HL-60/S4 (cell line): Measurements from ENCODE around the gene RNASE8.

Experiments
- in situ Hi-C: fragments of 300-500 bp; cut with MboI; formaldehyde crosslinking; loops from 2 replicates; pipeline ENCODE4 v1.14.3; 2022; ENCODE audit warnings: low sequenced_read_pairs

The RNASE8 gene

DNA sequence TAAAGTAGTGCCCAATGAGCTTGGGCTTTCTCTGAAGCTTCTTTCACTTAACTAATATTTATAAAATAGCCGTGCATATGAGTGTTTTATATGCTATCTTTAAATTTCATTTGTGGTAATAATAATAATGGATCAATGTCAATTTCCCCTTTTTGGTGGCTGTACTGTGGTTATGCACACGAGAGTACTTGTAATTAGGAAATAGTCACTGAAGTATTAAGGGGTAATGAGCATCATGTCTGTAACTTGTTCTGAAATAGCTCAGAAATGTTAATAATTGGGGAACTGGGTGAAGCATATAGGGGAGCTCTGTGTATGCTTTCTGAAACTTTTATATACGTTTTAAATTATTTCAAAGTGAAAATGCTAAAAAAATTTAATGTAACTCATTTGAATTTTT is 7.0 kb upstream of the RNASE8 start:
- in situ Hi-C loops = no loop called here

GRCh38 chr14:21053184-21054122 is 4.2 kb upstream of the RNASE8 start:
- in situ Hi-C loops = no loop called here

DNA sequence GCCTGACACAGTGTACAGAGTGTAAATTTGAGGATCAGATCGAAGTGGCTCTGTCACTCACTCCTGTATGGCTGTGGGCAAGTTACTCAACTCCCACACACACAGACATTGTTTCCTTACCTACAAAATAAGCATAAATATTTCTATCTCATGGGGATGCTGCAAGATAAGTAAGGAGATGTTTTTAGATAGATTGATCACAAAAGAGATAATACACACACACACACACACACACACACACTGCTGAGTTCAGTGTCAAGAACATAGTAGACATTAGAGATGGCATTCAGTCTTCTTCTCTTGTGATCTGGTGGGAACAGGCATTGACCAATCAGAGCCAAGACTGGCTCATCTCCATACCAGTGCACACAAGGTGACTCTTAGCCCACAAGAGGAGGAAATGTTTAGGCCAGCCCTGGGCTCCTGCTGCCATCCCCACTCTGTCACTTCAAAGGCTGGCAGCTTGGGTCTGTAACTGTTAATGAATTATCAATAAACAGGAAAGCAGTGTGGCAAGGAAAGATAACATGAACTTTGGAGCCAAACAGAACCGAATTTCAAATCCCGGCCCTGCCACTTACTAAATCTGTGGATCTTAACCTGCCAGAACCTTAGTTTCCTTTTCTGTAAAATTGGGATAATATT is 3.4 kb upstream of the RNASE8 start:
- in situ Hi-C loops = no loop called here

GRCh38 chr14:21054768-21055145 is 2.9 kb upstream of the RNASE8 start:
- in situ Hi-C loops = no loop called here

GRCh38 chr14:21055432-21056117 is 2.0 kb upstream of the RNASE8 start:
- in situ Hi-C loops = no loop called here

GRCh38 chr14:21056520-21057163 is 980 bp upstream of the RNASE8 start:
- in situ Hi-C loops = no loop called here

- in situ Hi-C loops = no loop called here
Observed at GRCh38 chr14:21058903-21059302, 1.3 kb downstream of the RNASE8 start.

- in situ Hi-C loops = no loop called here
Observed at GRCh38 chr14:21059842-21060613, 2.4 kb downstream of the RNASE8 start.

- in situ Hi-C loops = no loop called here
Observed at GRCh38 chr14:21060614-21061346, 3.2 kb downstream of the RNASE8 start.

GRCh38 chr14:21061347-21061668 is 3.7 kb downstream of the RNASE8 start:
- in situ Hi-C loops = no loop called here

DNA sequence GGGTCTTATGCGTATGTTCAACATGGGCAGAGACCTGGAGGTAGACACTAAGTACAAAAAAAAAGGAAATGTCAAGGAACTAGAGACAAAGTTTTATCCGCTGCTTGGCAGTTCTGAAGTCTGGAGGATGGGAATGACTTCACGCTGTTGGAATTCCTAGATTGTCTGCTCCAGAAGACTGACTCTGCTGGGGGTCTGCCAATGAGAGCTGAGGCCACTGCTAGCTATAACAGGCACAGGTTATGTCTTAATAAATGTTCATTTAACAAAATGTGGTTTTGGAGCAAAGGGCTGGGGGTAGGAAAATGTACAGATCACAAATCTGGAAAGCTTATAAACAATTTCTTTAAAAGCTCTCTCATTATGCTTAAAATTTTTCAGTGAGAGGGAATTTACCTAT is 5.9 kb downstream of the RNASE8 start:
- in situ Hi-C loops = no loop called here

DNA sequence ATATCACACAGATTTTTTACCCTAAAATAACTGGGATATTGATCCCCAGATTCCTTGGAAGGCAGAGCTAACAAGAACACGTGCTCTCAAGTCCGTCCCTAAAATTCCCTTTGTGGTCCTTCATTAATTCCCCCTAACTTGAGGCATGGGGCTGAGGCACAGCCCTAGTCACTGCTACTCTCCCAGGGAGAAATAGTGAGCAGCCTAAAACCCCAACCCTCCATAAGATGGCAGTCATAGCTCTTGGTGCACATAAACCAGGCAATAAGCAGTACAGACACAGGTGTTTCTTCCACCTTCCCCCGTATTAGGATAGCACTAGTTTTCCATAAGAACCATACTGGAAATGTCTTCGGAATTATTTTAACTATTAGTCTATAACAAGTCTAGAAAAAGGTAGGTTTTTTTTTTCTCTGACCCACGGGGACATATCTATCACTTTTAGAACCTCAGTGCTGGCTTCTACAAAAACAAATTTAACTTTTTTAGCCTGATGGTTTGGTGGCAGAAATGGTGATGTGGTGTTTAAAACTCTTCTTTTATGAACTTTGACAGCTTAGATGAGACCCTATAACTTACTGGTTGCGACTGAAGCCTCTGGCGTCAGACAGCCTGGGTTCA is 9.4 kb downstream of the RNASE8 start:
- in situ Hi-C loops = loop anchor here (5.0 kb wide), 1 partner anchor 35 kb away; the partner anchor contains the start of gene TMEM253

DNA sequence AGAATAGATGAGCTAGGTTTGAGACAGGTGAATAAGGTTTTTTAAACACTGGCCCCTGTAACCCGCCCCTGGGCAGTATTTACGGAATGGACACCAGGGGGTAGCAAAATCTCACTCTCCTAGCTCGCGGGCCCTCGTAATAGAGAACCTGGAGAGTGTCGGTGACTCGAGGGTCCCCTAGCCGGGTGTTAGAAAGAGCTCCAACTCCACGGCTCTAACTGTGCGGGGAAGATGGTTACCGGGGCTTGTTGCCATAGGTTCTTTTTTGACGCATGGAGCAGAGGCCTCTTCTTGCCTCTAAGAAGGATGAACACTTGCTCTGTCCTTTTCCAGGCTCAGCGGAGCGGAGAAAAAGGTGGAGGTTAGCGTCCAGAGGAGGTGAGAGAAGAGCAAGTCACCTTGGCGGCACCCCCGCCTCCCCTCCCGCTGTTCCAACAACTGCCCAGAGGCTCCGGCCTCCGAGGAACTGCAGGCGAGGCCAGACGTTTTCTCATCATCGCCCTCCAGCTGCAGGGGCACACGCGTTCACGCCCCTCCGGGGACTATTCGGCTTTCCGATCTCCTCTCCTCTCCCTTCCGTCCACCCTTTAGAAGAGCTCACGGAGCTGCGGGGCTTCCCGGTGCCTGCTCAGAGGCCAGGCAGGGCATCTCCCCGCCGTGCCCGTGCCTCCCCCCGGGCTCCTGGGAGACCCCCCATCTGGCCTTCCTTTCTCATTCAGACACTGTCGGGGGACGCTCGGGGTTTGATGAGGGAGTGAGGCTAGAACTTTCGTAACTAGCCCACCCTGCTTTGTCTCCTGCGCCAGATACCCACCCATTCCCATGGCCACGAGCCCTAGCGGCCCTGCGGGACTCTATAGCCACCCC is 11.1 kb downstream of the RNASE8 start:
- in situ Hi-C loops = loop anchor here (5.0 kb wide), 1 partner anchor 34 kb away; the partner anchor contains the start of gene TMEM253

GRCh38 chr14:21069388-21070082 is 11.9 kb downstream of the RNASE8 start:
- in situ Hi-C loops = loop anchor here (5.0 kb wide), 1 partner anchor 33 kb away; the partner anchor contains the start of gene TMEM253

DNA sequence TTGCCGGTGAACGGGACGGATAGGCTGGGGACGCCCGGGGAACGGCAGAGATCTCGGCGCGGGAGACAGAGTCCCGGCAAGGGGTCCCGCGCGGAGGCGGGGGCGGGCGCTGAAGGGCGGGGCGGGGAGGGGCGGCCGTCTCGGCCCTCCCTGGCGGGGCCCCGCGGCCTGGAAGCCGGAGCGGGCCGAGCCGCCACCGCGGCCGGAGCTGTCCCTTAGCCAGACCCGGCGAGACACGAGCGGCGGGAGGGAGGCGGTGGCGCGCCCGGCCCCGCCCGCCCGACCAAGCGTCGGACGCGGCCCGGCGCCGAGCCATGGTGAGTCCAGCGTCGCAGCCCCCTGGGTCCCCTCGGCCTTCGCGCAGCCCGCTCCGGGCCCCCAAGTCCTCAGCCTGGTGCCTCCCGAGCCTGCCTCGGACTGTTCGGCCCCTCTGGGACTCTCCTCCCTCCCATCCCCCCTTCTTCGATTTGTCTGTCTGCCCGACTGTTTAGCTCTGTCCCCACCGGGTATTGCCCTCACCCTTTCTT is 12.5 kb downstream of the RNASE8 start, which contains the start of gene ARHGEF40:
Gene ARHGEF40 (plus strand): TSS at position 222 of the 527 bp plus-strand sequence. CDS start 93 bp downstream, at position 315.
- in situ Hi-C loops = no loop called here

DNA sequence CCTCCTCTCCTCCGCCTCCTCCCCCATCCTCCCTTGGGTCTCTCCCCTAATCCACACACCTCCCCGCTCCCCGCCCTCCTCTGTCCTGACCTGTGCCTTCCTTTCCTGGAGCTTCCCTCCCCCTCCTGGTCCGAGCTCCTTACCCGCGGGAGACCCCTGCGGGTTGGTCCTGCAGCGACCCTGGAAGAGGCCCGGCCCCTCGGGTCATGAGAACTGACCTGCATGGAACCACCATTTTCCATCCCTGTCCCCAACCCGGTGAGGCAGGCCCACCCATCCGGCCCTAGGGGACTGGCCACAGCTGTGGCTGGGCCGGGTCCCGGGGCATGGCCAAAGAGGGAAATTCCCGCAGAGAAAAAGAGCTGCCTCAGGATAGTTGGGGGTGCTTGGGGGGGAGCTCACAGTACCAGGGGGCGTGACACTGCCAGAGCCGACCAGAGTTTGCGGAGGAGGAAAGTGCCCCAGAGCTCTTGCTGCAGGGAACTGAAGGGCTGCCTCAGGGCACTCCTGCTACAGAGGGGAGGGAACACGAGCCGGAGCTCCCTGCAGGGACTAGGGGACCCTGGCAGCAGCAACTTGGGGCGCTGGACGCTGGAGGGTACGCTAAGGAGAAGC is 13.1 kb downstream of the RNASE8 start:
- in situ Hi-C loops = no loop called here
